CMK (cell line): ENCODE measurements around the gene NT5DC3.

ENCODE experiments used
- DNase-seq: peaks from one replicate; pipeline ENCODE4 v3.0.0-alpha.2; 2010; ENCODE audit warnings: low read depth

Gene NT5DC3

GRCh38 chr12:103751600-103751999, 89.4 kb downstream of the NT5DC3 start:
- DNase-seq: no peak

- no peak for DNase-seq
Observed at GRCh38 chr12:103751171-103751570, 89.9 kb downstream of the NT5DC3 start.

- no peak for DNase-seq
Observed at GRCh38 chr12:103748875-103749274, 92.2 kb downstream of the NT5DC3 start.

- no peak for DNase-seq
Observed at GRCh38 chr12:103748002-103748401, 93.0 kb downstream of the NT5DC3 start.

- no peak for DNase-seq
Observed at GRCh38 chr12:103745962-103746361, 95.1 kb downstream of the NT5DC3 start.

- no peak for DNase-seq
Observed at GRCh38 chr12:103743788-103744187, 97.2 kb downstream of the NT5DC3 start.

- DNase-seq: no peak
Observed at GRCh38 chr12:103742349-103742932, 98.6 kb downstream of the NT5DC3 start.

GRCh38 chr12:103737881-103738280, 103.2 kb downstream of the NT5DC3 start:
- DNase-seq: no peak

GRCh38 chr12:103736572-103736971, 104.5 kb downstream of the NT5DC3 start:
- no peak for DNase-seq

GRCh38 chr12:103735291-103735690, 105.7 kb downstream of the NT5DC3 start:
- DNase-seq: no peak

GRCh38 chr12:103734863-103735262, 106.2 kb downstream of the NT5DC3 start:
- no peak for DNase-seq

GRCh38 chr12:103731539-103731938, 109.5 kb downstream of the NT5DC3 start:
- DNase-seq: no peak

GRCh38 chr12:103729499-103729898, 111.5 kb downstream of the NT5DC3 start:
- DNase-seq: no peak

GRCh38 chr12:103728323-103728722, 112.7 kb downstream of the NT5DC3 start:
- no peak for DNase-seq

- DNase-seq: no peak
Observed at GRCh38 chr12:103727638-103728037, 113.4 kb downstream of the NT5DC3 start.

GRCh38 chr12:103725398-103725797, 115.6 kb downstream of the NT5DC3 start:
- no peak for DNase-seq
